Chondrocyte (in vitro differentiated cells): ENCODE measurements around the gene DDRGK1. TPM values are rescaled to one million over a fixed set of nuclear protein-coding genes. Genes with fewer than 3 reads are reported as not detected.

Experiments
- DNase-seq: peaks from one replicate; pipeline ENCODE4 v3.0.0; 2021; ENCODE audit warnings: mixed read lengths, low spot score
- H3K27ac Mint-ChIP-seq: one replicate; pipeline ENCODE4 v1.8.0; 2021; ENCODE audit warnings: mild to moderate bottlenecking, moderate library complexity, mixed read lengths; ENCODE audit not compliant: unreplicated experiment
- H3K27me3 Mint-ChIP-seq: 2 replicates; pipeline ENCODE4 v1.8.0; 2021; ENCODE audit warnings: low read depth, mixed read lengths
- H3K36me3 Mint-ChIP-seq: 2 replicates; pipeline ENCODE4 v1.8.0; 2021; ENCODE audit warnings: low read depth, mixed read lengths
- H3K4me1 Mint-ChIP-seq: 2 replicates; pipeline ENCODE4 v1.8.0; 2021; ENCODE audit warnings: low read depth, mild to moderate bottlenecking, mixed read lengths
- H3K4me3 Mint-ChIP-seq: one replicate; pipeline ENCODE4 v1.8.0; 2021; ENCODE audit warnings: mild to moderate bottlenecking, moderate library complexity, mixed read lengths; ENCODE audit not compliant: unreplicated experiment
- H3K9me3 Mint-ChIP-seq: 2 replicates; pipeline ENCODE4 v1.8.0; 2021; ENCODE audit warnings: low read depth, mixed read lengths
- CTCF ChIP-seq: fragments of 200-600 bp; sonication (generic); IDR thresholded peaks from 2 replicates; pipeline ENCODE4 v1.5.0; 2021; ENCODE audit warnings: antibody characterized with exemption, mild to moderate bottlenecking, moderate library complexity
- total RNA-seq: library from RNA; stranded (reverse); gene quantifications from 3 replicates; pipeline ENCODE4 v1.2.1, GENCODE V29; 2021

DDRGK1 gene
- total RNA-seq, 1 donor from 2014 or later = 62.6 TPM

- TF ChIP-seq CTCF = no peak
- Mint-ChIP-seq H3K36me3 (no peaks in the 10 kb centered on the region), H3K27ac (no peak overlapping the region), H3K4me1 (peaks cover 11% of the 10 kb centered on the region), H3K4me3 (no peak overlapping the region), H3K27me3 (peaks cover 10% of the 10 kb centered on the region), H3K9me3 (no peaks in the 10 kb centered on the region)
- DNase-seq = no peak
Measured at GRCh38 chr20:3235666-3236324, 31.3 kb upstream of the DDRGK1 start.

- Mint-ChIP-seq H3K36me3 (no peaks in the 10 kb centered on the region), H3K9me3 (no peaks in the 10 kb centered on the region), H3K4me1 (no peaks in the 10 kb centered on the region)
Measured at GRCh38 chr20:3233991-3234498, 29.6 kb upstream of the DDRGK1 start.

GRCh38 chr20:3233131-3233990, 28.9 kb upstream of the DDRGK1 start:
- H3K36me3 Mint-ChIP-seq = no peaks in the 10 kb centered on the region
- no peaks in the 10 kb centered on the region for H3K9me3 Mint-ChIP-seq
- peaks cover 10% of the 10 kb centered on the region for H3K27me3 Mint-ChIP-seq
- H3K4me1 Mint-ChIP-seq = no peaks in the 10 kb centered on the region
- no peak for DNase-seq
- no peak overlapping the region for H3K4me3 Mint-ChIP-seq
- TF ChIP-seq CTCF = no peak
- no peak overlapping the region for H3K27ac Mint-ChIP-seq

More at GRCh38 chr20:3233991-3234498, 29.6 kb upstream of the DDRGK1 start:
- no peak for TF ChIP-seq CTCF
- no peak overlapping the region for H3K4me3 Mint-ChIP-seq
- no peak overlapping the region for H3K27ac Mint-ChIP-seq
- peaks cover 10% of the 10 kb centered on the region for H3K27me3 Mint-ChIP-seq
- no peak for DNase-seq

GRCh38 chr20:3231889-3232588, 27.6 kb upstream of the DDRGK1 start:
- Mint-ChIP-seq H3K4me3 (no peak overlapping the region), H3K27me3 (peaks cover 8% of the 10 kb centered on the region), H3K27ac (no peak overlapping the region), H3K36me3 (no peaks in the 10 kb centered on the region), H3K9me3 (no peaks in the 10 kb centered on the region), H3K4me1 (peaks cover 1% of the 10 kb centered on the region)
- DNase-seq = no peak
- TF ChIP-seq CTCF = no peak

- Mint-ChIP-seq H3K36me3 (no peaks in the 10 kb centered on the region), H3K4me1 (peaks cover 10% of the 10 kb centered on the region), H3K4me3 (no peak overlapping the region), H3K9me3 (no peaks in the 10 kb centered on the region), H3K27ac (no peak overlapping the region), H3K27me3 (no peaks in the 10 kb centered on the region)
- no peak for DNase-seq
- TF ChIP-seq CTCF = no peak
Measured at GRCh38 chr20:3231116-3231515, 26.6 kb upstream of the DDRGK1 start.
